ENCODE measurements around the gene IRAK1BP1. TPM values are rescaled to one million over a fixed set of nuclear protein-coding genes. Genes with fewer than 3 reads are reported as not detected.

The IRAK1BP1 gene
- total and polyA plus RNA-seq, 10 of the 15 experiments (the other 5 are each of a cell fraction or from before 2014, with no cell fraction given), result 2.3 to 6.7 (median 3.9) TPM

- no peak for FAIRE-seq
- POLR2A ChIA-PET, result no interaction called here
Observed at GRCh38 chr6:78867020-78867369, 356 bp upstream of the IRAK1BP1 start.

More at GRCh38 chr6:78867020-78867369, 356 bp upstream of the IRAK1BP1 start:
- RAD21 ChIA-PET (ENCODE audit: unreplicated experiment), result no interaction called here
- SMC1A ChIA-PET (ENCODE audit: uncharacterized antibody, unreplicated experiment), result interaction anchor here (0.9 kb wide), 1 partner anchor 30 kb away, joined by 4 read pairs; no protein-coding TSS in a partner anchor
- H3K27me3 ChIP-seq (replicated peaks in 1 of 2; ENCODE audit: control insufficient read depth in 2 of 2, insufficient read depth in 2 of 2, low read length in 1 of 2), result no peaks in the 10 kb centered on the region
- H3K4me3 ChIP-seq, result peak overlapping the region; percentile 90
- H3K27ac ChIP-seq (ENCODE audit: control insufficient read depth, insufficient read depth), result peak overlapping the region; percentile 90
- TF ChIP-seq MYB (IDR thresholded peaks at IDR 0.05; ENCODE audit: borderline replicate concordance, low read depth, low read length), result no peak
- no peak for TF ChIP-seq LARP7 (IDR thresholded peaks at IDR 0.05)
- no peak; the same call in 1 of the 2 replicates for TF ChIP-seq CBFB (IDR thresholded peaks at IDR 0.05; ENCODE audit: low read depth)
- TF ChIP-seq IRF4 (IDR thresholded peaks at IDR 0.05; ENCODE audit: low read depth, low read length), result no peak
- no peak for TF ChIP-seq KLF5 (IDR thresholded peaks at IDR 0.05; ENCODE audit: partially characterized antibody)
- TF ChIP-seq PAX5 (IDR thresholded peaks at IDR 0.05; ENCODE audit: borderline replicate concordance, low read depth, low read length), result no peak
- TF ChIP-seq, protein P1, sequence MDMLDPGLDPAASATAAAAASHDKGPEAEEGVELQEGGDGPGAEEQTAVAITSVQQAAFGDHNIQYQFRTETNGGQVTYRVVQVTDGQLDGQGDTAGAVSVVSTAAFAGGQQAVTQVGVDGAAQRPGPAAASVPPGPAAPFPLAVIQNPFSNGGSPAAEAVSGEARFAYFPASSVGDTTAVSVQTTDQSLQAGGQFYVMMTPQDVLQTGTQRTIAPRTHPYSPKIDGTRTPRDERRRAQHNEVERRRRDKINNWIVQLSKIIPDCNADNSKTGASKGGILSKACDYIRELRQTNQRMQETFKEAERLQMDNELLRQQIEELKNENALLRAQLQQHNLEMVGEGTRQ (IDR thresholded peaks at IDR 0.05; ENCODE audit: borderline replicate concordance, low read depth, low read length), result no peak
- no peak for TF ChIP-seq ZNF24 (IDR thresholded peaks at IDR 0.05)
- TF ChIP-seq BMI1 (IDR thresholded peaks at IDR 0.05; ENCODE audit: borderline replicate concordance), result no peak
- TF ChIP-seq, protein P2, sequence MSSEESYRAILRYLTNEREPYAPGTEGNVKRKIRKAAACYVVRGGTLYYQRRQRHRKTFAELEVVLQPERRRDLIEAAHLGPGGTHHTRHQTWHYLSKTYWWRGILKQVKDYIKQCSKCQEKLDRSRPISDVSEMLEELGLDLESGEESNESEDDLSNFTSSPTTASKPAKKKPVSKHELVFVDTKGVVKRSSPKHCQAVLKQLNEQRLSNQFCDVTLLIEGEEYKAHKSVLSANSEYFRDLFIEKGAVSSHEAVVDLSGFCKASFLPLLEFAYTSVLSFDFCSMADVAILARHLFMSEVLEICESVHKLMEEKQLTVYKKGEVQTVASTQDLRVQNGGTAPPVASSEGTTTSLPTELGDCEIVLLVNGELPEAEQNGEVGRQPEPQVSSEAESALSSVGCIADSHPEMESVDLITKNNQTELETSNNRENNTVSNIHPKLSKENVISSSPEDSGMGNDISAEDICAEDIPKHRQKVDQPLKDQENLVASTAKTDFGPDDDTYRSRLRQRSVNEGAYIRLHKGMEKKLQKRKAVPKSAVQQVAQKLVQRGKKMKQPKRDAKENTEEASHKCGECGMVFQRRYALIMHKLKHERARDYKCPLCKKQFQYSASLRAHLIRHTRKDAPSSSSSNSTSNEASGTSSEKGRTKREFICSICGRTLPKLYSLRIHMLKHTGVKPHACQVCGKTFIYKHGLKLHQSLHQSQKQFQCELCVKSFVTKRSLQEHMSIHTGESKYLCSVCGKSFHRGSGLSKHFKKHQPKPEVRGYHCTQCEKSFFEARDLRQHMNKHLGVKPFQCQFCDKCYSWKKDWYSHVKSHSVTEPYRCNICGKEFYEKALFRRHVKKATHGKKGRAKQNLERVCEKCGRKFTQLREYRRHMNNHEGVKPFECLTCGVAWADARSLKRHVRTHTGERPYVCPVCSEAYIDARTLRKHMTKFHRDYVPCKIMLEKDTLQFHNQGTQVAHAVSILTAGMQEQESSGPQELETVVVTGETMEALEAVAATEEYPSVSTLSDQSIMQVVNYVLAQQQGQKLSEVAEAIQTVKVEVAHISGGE (CRISPR knock-in tag; IDR thresholded peaks at IDR 0.05), result no peak
- TF ChIP-seq PRDM15 (CRISPR knock-in tag; IDR thresholded peaks at IDR 0.05), result no peak
- no peaks in the 10 kb centered on the region for H4K20me1 ChIP-seq (ENCODE audit: control insufficient read depth, insufficient read depth)
- DNase-seq (ENCODE audit: low read depth, low spot score) (no peak), ATAC-seq (peak; percentile 62)
- intact Hi-C loops (cut with micrococcal nuclease; ENCODE audit: unreplicated experiment) (loop anchor here (5.0 to 10.0 kb wide), 3 partner anchors 365 to 678 kb away; partner anchors contain the start of gene HMGN3), in situ Hi-C loops (cut with MboI) (no loop called here)
- WGBS (ENCODE audit: insufficient coverage, insufficient replicate concordance, low lambda C conversion rate, missing lambda C conversion rate), result under 1% methylated on average over 13 of the region's 13 CpGs
- peak overlapping the region; percentile 92 for H3K9ac ChIP-seq (ENCODE audit: control insufficient read depth, insufficient read depth, low read length)
- H3K4me2 ChIP-seq (ENCODE audit: control insufficient read depth, insufficient read depth), result peak overlapping the region; percentile 89
- peaks cover 5% of the 10 kb centered on the region for H3K79me2 ChIP-seq (ENCODE audit: control insufficient read depth, insufficient read depth, low read length)
- H2AFZ ChIP-seq (ENCODE audit: control insufficient read depth, low read depth, low read length), result peak overlapping the region; percentile 100
- TSS peak; percentile 90 for BruUV-seq (replicated peaks)
- no peaks in the 10 kb centered on the region for H3K9me3 ChIP-seq (replicated peaks; ENCODE audit: control insufficient read depth, insufficient read depth, low read length)
- CTCF ChIA-PET, result interaction anchor here (0.8 kb wide), 1 partner anchor 27 kb away, joined by 3 read pairs; no protein-coding TSS in a partner anchor
- no peaks in the 10 kb centered on the region for H3K36me3 ChIP-seq (ENCODE audit: control insufficient read depth in 2 of 2, insufficient read depth in 2 of 2, low read length in 1 of 2)
- no peaks in the 10 kb centered on the region for H3K4me1 ChIP-seq (ENCODE audit: control insufficient read depth, insufficient read depth, low read length)
